ENCODE measurements around the gene CPE.

The CPE gene

DNA sequence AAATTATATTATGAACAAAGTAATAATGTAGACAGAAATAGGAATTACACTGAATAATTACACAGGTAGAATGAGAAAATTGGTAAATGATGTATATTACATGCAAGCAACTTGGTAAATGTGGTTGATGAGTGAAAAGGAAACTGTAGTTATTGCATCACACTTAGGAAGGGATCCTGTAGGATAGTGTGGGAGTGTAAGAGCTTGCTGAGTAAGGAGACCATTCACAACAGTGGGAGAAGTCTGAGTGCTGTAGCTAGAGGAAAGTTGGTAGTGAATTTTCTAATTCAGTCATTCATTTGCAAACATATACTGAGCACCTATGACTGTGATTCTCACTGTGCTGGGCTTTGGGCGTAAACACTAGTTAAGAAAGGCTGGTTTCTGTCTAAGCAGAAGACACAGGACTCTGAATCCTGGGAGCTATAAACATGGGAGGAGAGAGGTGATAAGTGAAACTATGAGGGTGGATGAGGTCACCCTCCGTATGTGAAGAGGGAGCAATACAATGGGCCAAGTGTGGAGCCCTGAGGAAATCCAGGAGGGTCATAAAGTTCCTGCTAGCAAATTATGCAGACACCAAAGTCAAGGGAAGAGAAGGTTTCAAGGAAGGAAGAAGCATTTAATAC lies 14.2 kb upstream of the CPE start:
- peak; percentile 47 for DNase-seq (ENCODE audit: low spot score)

- DNase-seq (ENCODE audit: low spot score), result no peak
These were observed 11.8 kb upstream of the CPE start for GRCh38 chr4:165367040-165367439.

GRCh38 chr4:165368114-165368513 lies 10.7 kb upstream of the CPE start:
- no peak for DNase-seq (ENCODE audit: low spot score)

- no peak for DNase-seq (ENCODE audit: low spot score)
These were observed 10.2 kb upstream of the CPE start for GRCh38 chr4:165368567-165368966.

GRCh38 chr4:165369522-165369921 lies 9.3 kb upstream of the CPE start:
- no peak for DNase-seq (ENCODE audit: low spot score)

- no peak for DNase-seq (ENCODE audit: low spot score)
These were observed 8.3 kb upstream of the CPE start for GRCh38 chr4:165370530-165370929.

DNA sequence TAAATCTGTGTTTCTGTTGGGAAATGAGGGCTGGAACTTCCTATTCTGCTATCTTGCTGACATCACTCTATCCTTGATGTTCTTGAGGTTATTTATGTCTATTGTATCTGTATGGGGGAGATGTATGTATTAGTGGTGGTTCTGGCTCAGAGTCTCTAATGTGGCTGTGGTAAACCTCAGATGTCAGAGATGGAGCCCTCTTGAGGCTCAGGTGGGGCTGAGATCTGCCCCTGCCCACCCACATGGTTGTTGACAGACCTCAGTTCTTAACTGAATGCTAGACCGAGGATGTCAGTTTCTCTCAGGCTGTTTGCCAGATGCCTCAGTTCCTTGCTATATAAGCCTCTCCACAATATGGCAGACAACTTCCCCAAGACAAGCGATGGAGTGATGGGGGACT lies 3.3 kb upstream of the CPE start:
- no peak for DNase-seq (ENCODE audit: low spot score)

GRCh38 chr4:165378398-165378744 lies 437 bp upstream of the CPE start:
- no peak for DNase-seq (ENCODE audit: low spot score)

GRCh38 chr4:165379678-165380064 lies 863 bp downstream of the CPE start:
- no peak for DNase-seq (ENCODE audit: low spot score)

- DNase-seq (ENCODE audit: low spot score), result no peak
These were observed 2.0 kb downstream of the CPE start for GRCh38 chr4:165380805-165381204.

DNA sequence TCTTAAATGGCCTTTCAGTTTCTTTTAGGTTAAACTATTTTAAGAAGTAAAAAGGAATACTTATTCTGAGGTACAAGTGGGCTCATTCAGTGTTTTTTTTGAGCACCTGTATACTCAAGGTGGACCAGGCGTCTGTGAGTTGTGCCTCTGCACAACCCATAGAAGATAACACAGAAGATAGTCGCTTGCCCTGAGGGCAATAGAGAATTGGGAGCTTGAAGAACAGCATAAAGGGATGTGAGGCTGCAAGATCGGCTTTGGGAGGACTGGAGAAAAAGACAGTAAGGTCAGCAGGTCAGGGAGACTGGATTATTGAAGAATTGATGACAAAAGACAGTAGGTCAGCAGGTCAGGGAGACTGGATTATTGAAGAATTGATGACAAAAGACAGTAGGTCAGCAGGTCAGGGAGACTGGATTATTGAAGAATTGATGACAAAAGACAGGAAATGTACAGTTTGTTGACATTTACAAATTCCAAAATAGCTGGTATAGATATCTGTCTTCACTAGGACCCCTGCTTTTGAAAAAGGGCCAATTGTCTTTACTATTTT lies 3.1 kb downstream of the CPE start:
- no peak for DNase-seq (ENCODE audit: low spot score)

- DNase-seq (ENCODE audit: low spot score), result no peak
These were observed 3.8 kb downstream of the CPE start for GRCh38 chr4:165382640-165383039.

DNA sequence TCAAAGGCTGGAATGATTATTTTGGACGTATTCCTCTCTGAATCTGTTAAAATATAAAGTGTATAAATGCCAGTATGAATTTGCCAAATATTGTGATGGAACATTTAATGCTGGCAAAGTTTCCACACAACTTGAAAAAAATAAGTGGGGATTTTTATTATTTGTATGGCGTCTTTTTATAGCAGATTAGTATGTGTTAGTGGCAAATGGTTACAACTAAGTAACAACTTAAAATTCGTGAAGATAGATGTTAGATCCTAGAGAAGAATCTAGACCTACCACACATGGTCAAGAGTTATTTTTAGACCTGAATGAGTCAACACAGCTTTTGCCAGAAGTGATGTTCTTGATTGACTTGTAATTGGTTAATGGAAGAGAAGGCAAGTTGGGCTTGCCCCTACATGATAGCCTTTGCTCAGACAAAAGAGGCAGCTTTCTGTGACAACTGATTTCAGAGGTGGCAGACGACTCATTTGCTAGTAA lies 4.8 kb downstream of the CPE start:
- no peak for DNase-seq (ENCODE audit: low spot score)

- no peak for DNase-seq (ENCODE audit: low spot score)
These were observed 5.4 kb downstream of the CPE start for GRCh38 chr4:165384186-165384585.

GRCh38 chr4:165384598-165384997 lies 5.8 kb downstream of the CPE start:
- no peak for DNase-seq (ENCODE audit: low spot score)

DNA sequence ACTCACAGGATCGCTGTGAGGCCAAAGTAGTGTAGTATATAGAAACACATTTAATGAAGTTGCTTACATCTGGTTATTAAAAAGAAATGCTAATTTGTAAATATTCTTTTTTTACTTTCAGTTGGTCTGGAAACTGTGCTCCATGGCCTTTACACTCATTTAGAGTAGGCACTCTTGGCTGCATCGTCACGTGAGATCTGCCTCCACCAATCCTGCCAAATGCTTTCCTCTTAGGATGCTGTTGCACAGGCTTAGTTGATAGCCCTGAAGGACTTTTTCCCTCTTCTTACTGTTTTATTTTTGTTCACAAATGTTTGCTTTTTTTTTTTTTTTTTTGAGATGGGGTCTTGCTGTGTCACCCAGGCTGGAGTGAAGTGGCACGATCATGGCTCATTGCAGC lies 6.3 kb downstream of the CPE start:
- no peak for DNase-seq (ENCODE audit: low spot score)

DNA sequence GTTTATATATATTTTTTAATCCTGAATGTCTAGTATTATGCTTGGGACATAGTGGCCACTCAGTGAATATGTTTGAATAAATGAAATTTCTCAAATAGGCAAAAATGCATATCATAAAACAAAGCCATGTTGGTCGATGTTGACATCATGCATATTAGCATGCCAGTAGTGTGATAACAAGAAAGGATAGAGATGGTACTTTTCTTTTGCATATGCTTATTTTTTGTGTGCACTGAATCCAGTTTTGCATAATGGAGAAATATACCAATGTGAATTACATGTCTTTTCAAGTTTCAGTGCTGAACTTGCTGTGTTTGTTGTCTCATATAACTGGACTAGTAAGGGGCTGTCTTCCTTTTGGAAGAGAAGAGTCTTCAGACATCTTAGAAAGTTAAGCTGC lies 7.5 kb downstream of the CPE start:
- DNase-seq (ENCODE audit: low spot score), result no peak

DNA sequence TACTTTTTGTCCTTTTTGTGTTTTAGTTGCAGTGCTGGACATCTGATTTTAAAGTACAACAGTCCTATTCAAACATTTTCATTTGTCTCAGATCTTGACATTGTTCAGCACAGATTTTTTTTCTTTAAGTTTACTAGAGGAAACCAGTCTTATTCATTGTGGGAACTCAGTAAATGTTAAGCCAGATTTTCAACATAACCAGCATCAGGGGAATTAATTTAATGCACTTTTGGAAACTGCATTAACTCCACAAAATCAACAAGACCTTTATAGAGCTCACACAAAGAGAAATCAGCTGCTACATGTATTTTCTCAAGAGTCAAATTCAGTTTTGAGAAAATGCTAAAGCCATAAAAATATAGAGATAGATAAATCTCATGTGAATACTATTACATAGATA lies 9.9 kb downstream of the CPE start:
- no peak for DNase-seq (ENCODE audit: low spot score)

DNA sequence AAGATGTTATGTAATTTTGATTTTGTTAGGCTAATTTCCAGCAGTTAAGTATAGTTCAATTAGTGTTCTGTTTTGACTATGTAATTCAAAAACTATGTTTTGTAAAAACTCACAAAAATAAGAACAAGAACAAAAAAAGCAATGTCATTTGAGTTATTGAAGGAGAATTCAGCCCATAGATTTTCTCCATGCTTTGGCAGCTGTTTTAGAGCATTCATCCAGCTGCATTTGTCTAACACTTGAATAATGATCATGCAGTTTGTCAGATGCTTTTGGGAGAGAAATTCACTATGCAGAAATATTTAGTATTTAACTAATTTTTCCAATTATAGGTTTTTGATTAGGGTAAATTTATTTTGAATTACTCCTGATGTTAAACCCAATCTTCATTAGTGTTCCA lies 14.2 kb downstream of the CPE start:
- DNase-seq (ENCODE audit: low spot score), result no peak

DNA sequence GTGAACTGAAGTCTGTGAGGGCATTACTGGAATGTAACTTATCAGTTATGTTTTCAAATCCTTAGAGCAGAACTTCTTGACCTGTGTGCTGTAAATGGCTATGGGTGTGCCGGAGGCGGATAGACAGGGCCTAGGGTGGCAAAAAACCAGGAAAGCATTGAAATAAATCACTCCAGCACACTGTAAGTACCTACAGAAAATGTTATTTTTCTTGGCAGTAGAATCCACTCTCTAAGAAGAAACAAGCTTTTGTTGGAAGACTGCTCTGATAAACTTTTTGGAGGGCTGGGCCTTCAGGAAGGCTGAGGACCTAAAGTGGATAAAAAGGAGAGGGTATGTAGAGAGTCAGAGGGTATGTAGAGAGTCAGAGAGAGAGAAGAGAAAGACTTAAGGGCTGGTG lies 14.9 kb downstream of the CPE start:
- DNase-seq (ENCODE audit: low spot score), result no peak

GRCh38 chr4:165394275-165394674 lies 15.5 kb downstream of the CPE start:
- no peak for DNase-seq (ENCODE audit: low spot score)

- DNase-seq (ENCODE audit: low spot score), result no peak
These were observed 19.8 kb downstream of the CPE start for GRCh38 chr4:165398570-165398969.

DNA sequence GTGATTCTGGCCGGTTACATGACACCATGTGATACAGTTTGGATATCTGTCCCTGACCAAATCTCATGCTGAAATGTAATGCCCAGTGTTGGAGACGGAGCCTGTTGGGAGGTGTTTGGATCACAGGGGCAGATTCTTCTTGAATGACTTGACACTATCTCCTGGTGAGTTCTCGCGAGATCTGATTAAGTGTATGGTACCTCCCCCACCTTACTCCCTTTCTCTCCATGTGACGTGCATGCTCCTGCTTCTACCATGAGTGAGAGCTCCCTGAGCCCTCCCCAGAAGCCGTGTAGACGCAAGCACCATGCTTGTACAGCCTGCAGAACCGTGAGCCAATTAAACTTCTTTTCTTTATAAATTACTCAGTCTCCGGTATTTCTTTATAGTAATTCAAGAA lies 23.6 kb downstream of the CPE start:
- DNase-seq (ENCODE audit: low spot score), result no peak

DNA sequence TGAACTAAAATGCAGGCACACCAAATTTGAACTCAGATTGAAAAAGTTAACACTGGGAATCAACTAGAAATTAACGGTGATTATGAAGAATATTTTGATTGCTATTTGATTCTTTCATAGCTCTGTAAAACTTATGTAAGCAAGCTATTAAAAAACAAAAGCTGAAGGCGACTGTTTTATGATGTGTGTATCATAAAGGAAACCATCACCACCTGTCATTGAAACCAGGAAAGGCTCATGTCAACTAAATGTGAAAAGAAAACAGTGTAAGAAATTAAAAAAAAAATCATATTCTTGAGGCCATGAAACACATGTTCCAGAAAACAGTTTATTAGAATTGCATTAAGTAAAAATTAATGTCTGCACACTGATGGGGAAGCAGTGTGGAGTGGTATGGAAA lies 24.2 kb downstream of the CPE start:
- no peak for DNase-seq (ENCODE audit: low spot score)

GRCh38 chr4:165403637-165404036 lies 24.8 kb downstream of the CPE start:
- DNase-seq (ENCODE audit: low spot score), result no peak
